Activated CD8-positive, alpha-beta memory T cell treated with anti-CD3 and anti-CD28 coated beads for 24 hours (primary cell): ENCODE results near the gene CXCL6.

Experiments
- DNase-seq: peaks from one replicate; pipeline ENCODE4 v3.0.0-alpha.2; 2020

Gene CXCL6

GRCh38 chr4:73843369-73843768 lies 6.9 kb downstream of the CXCL6 start:
- no peak for DNase-seq

- DNase-seq: no peak
These were observed 7.9 kb downstream of the CXCL6 start for GRCh38 chr4:73844345-73844744.

- DNase-seq: no peak
These were observed 8.3 kb downstream of the CXCL6 start for GRCh38 chr4:73844806-73845205.

DNA sequence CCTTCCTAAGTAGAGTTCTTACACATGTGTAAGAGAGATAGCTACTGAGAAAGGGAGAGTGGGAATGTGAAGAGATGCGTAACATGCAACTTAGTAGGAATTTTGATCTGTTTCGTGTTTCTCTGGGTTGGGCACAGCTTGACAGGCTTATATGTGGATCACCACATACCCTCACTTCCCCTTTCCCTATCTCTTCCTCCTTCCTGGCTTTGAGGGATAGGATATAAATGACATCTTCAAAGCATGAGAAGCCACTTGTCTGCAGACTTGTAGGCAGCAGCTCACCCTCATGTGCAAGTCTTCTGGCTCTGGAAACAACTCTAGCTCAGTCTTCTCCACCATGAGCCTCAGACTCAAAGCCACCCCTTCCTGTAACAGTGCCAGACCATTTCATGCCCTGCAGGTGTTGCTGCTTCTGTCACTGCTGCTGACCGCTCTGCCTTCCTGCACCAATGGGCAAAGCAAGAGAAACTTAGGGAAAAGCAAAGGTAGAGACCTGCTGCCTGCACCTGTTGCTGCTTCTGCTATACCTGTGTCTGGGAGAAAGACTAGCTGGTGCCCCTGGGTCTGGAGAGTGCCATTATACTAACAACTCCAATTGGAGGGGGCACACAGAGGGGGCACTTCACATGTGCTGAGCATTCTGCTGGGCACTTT lies 11.2 kb downstream of the CXCL6 start:
- no peak for DNase-seq

- no peak for DNase-seq
These were observed 11.8 kb downstream of the CXCL6 start for GRCh38 chr4:73848183-73848777.

- no peak for DNase-seq
These were observed 13.9 kb downstream of the CXCL6 start for GRCh38 chr4:73850261-73850970.

GRCh38 chr4:73851293-73851692 lies 14.8 kb downstream of the CXCL6 start:
- DNase-seq: no peak

DNA sequence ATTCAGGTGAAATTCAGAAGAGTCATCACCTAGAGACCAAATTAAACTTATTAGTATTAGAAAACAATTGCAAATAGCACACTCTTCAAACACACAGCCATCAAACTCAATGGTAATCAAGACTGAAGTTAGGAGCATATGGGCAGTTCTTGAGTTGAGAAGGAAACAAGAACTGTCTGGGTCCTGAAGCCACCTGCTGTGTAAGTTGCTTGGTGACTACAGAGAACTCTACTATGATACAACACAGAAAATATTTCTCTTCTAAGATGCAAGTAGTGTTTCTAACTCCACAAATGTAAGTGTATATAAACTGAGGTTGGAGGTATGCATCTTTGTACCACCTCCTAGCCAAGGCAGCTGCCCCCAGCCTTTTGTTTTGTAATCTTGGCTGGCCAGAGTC lies 16.3 kb downstream of the CXCL6 start:
- no peak for DNase-seq

DNA sequence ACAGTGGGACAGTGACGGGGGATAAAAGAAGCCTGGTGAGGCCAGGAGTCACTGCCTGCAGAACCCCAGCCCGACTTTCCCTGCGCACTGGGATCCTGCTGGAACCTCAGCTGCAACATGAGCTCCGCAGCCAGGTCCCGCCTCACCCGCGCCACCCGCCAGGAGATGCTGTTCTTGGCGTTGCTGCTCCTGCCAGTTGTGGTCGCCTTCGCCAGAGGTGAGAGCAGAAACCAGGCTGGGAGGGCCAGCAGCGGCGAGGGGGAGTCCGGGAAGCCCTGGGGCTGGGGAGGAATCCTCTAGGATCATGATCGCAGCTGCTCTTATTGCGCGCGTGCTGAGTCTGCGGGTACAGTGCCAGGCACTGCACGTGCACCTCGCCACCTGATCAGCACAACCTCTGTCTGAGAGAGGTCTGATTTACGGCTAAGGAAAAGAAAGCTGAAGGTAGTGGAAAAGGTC lies 16.8 kb downstream of the CXCL6 start, which contains the start of gene PF4V1:
Gene PF4V1 (plus strand): TSS at position 51 of the 459 bp plus-strand sequence. CDS start 67 bp downstream, at position 118.
- DNase-seq: no peak

GRCh38 chr4:73853718-73854473 lies 17.4 kb downstream of the CXCL6 start:
- DNase-seq: no peak

DNA sequence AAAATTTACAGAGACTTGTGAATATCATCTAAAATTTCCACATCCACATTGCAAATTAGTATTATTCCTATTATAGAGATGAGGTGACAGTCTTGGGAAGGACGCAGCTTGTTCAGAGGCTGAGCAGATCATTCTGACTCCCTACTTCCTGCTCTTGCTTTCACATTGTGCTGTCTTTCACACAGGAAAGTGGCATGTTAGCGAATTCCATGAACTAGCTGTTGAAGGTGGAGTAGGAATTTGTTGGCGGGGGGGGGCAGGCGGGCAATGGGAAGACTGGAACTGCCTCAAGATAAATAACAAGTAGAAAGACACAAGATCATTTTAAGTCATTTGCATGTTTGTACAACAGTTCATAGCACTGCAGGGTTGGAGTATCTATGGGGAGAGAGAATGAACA lies 18.9 kb downstream of the CXCL6 start:
- DNase-seq: no peak

DNA sequence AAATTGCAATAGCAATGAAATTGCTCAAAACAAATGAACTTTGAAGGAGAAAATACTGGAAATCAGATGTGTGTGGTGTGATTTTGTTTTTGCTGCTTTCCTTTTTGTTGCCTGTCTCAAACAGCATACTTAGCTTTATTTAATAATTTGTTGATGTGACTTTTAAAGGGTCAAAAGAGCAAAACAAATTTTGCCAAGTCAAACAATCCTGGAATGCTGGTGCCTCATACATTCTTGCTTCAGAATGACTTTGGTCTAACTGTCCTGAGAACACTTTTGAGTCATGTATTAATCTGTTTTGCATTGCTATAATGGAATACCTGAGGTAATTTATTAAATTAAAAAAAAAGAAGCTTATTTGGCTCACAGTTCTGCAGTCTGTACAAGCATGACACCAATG lies 20.0 kb downstream of the CXCL6 start:
- DNase-seq: no peak

DNA sequence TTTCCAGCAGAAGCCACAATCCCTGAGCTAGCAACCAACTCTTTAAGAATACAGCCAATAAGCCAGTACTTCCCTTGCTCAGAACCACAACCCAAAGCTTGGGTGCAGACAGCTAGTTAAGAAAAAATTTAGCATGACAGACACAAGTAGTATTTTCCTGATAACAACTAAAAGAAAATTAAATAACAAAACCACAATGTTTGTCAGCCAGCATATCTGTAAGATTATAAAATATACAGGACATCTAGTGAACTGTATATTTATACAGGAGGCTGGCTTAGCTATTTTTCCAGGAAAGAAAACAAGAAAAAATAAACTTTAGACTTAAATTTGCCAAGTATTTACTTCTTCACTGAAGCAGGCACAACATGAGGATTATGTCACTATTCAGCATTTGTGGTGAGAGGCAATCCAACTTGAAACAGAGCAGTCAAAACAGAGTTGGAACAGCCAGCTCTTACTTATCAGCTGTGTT lies 23.2 kb downstream of the CXCL6 start:
- DNase-seq: no peak

DNA sequence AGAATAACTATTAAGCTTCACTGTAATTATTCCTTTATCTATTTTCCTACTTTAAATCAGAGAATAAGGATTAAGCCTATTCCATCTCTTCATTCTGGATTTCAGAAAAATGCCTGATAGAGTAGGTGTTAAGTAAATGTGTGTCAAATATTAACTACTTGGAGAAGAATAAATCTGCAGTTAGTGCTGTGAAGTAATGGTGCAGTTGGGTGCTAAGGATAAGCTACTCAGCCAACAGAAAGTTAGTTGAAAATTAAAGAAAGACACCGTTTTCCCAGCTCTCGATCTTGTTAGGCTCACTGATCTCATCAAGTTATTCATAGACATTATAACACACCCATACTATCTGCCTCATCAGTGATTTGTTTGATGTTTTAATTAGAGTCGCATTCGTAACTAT lies 23.7 kb downstream of the CXCL6 start:
- no peak for DNase-seq

- no peak for DNase-seq
These were observed 24.4 kb downstream of the CXCL6 start for GRCh38 chr4:73860917-73861316.

- no peak for DNase-seq
These were observed 25.8 kb downstream of the CXCL6 start for GRCh38 chr4:73862322-73862721.

- no peak for DNase-seq
These were observed 27.9 kb downstream of the CXCL6 start for GRCh38 chr4:73864365-73864764.

GRCh38 chr4:73864961-73865360 lies 28.5 kb downstream of the CXCL6 start:
- DNase-seq: no peak

- DNase-seq: no peak
These were observed 29.1 kb downstream of the CXCL6 start for GRCh38 chr4:73865431-73866096.

DNA sequence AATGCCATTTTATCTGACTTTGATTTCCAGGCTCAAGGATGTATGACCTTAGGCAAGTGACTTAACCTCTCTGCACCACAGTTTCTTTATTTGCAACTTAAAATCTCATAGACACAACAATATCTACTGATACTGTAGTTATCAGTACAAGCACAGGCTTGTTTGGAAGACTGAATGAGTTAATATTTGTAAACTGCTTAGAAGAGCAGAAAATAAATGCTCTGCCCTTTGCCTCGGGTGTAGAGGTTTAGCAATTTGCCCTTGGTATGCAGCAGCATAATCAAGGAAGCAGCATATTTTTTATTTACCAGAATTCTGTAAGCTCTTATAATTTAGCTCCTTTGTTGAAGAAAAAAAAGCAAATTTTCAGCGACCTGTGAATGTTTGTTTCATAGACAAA lies 29.8 kb downstream of the CXCL6 start:
- no peak for DNase-seq

DNA sequence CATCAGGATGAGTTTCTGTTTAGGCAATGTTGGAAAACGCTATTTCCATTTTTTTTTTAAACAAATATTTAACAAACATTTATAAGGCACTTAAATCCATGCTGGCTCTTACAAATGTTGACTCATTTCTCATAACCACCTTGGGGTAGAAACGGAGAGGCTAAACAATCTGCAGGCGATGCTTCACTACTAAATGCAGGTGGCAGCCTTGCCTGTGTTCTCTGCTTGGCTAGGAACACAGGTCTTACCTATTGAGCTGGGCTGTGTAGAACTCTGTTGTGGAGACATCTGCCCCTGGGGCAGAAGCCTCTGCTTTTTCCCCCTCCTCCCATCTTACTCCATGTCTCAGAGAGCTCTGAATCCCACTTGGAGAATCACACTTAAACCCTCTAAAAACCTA lies 31.3 kb downstream of the CXCL6 start:
- no peak for DNase-seq
